HG03442 (cell line): ENCODE results near the gene RNF168.
"Not testable (repeated sequence)": the region's sequence is repeated elsewhere in the genome, so short reads cannot be mapped to it uniquely, and the experiment has no call there.

ENCODE experiments used
- ATAC-seq: cut with Tn5 transposase; IDR thresholded peaks from one replicate; pipeline ENCODE4 v1.9.1; 2021; ENCODE audit warnings: mild to moderate bottlenecking, moderate library complexity; ENCODE audit not compliant: unreplicated experiment

The RNF168 gene

GRCh38 chr3:196514913-196515621, 11.5 kb upstream of the RNF168 start, which contains the start of gene SMCO1:
Gene SMCO1 (minus strand): TSS chr3:196515346. CDS start chr3:196515209, 137 bp downstream.
- ATAC-seq, result no peak

- no peak for ATAC-seq
Measured at GRCh38 chr3:196514350-196514716, 10.8 kb upstream of the RNF168 start.

- no peak for ATAC-seq
Measured at GRCh38 chr3:196513697-196514349, 10.3 kb upstream of the RNF168 start.

- ATAC-seq, result not testable (repeated sequence)
Measured at GRCh38 chr3:196511646-196512425, 8.3 kb upstream of the RNF168 start.

- not testable (repeated sequence) for ATAC-seq
Measured at GRCh38 chr3:196511108-196511507, 7.5 kb upstream of the RNF168 start.

GRCh38 chr3:196506687-196507086, 3.1 kb upstream of the RNF168 start:
- no peak for ATAC-seq

- ATAC-seq, result no peak
Measured at GRCh38 chr3:196504556-196504955, 988 bp upstream of the RNF168 start.

GRCh38 chr3:196504077-196504398, 470 bp upstream of the RNF168 start:
- not testable (repeated sequence) for ATAC-seq

- peak; percentile 4 for ATAC-seq
Measured at GRCh38 chr3:196502775-196503195, 783 bp downstream of the RNF168 start.

GRCh38 chr3:196501316-196502044, 2.1 kb downstream of the RNF168 start:
- no peak for ATAC-seq

- no peak for ATAC-seq
Measured at GRCh38 chr3:196499807-196500524, 3.6 kb downstream of the RNF168 start.

- no peak for ATAC-seq
Measured at GRCh38 chr3:196499061-196499460, 4.5 kb downstream of the RNF168 start.

GRCh38 chr3:196498297-196498696, 5.3 kb downstream of the RNF168 start:
- ATAC-seq, result no peak

GRCh38 chr3:196496183-196496582, 7.4 kb downstream of the RNF168 start:
- ATAC-seq, result no peak

GRCh38 chr3:196493292-196493691, 10.3 kb downstream of the RNF168 start:
- ATAC-seq, result no peak

GRCh38 chr3:196492080-196492479, 11.5 kb downstream of the RNF168 start:
- no peak for ATAC-seq

- no peak for ATAC-seq
Measured at GRCh38 chr3:196489747-196490146, 13.8 kb downstream of the RNF168 start.

- ATAC-seq, result no peak
Measured at GRCh38 chr3:196486263-196486662, 17.3 kb downstream of the RNF168 start.

- ATAC-seq, result no peak
Measured at GRCh38 chr3:196477678-196478077, 25.9 kb downstream of the RNF168 start.

GRCh38 chr3:196472286-196472685, 31.3 kb downstream of the RNF168 start:
- no peak for ATAC-seq
